ENCODE results near the gene TUBGCP3. TPM values are rescaled to one million over a fixed set of nuclear protein-coding genes. Genes with fewer than 3 reads are reported as not detected.
"Not testable (repeated sequence)": the region's sequence is repeated elsewhere in the genome, so short reads cannot be mapped to it uniquely, and the experiment has no call there.

The TUBGCP3 gene
- total and polyA plus RNA-seq, 2 donors (not counting 1 experiment from before 2014, with no cell fraction given) = 30.6 to 65.1 TPM

- H2AFZ ChIP-seq (ENCODE audit: insufficient read depth, low read depth, low read length, poor library complexity, severe bottlenecking); H3K9ac ChIP-seq (ENCODE audit: low read length); H3K27me3 Mint-ChIP-seq; H3K4me3 Mint-ChIP-seq; H3K27me3 ChIP-seq (replicated peaks in 1 of 4; ENCODE audit: control extremely low read depth in 1 of 4, control insufficient read depth in 3 of 4, insufficient read depth in 4 of 4, low read length in 3 of 4); H4K20me1 ChIP-seq (ENCODE audit: control insufficient read depth, insufficient read depth, low read length, poor library complexity, severe bottlenecking); H3K9me3 ChIP-seq (ENCODE audit: control extremely low read depth in 1 of 3, control insufficient read depth in 2 of 3, insufficient read depth in 1 of 3, low read length in 2 of 3); H3K27ac ChIP-seq (ENCODE audit: low read length in 2 of 2); CTCF ChIA-PET; H3K4me1 Mint-ChIP-seq; H3K4me3 ChIP-seq (ENCODE audit: control extremely low read depth in 1 of 5, extremely low read depth in 1 of 5, insufficient read depth in 1 of 5, low read depth in 2 of 5, low read length in 4 of 5); H3K4me1 ChIP-seq (ENCODE audit: control insufficient read depth in 2 of 2, insufficient read depth in 2 of 2, low read length in 2 of 2); H3K4me2 ChIP-seq (replicated peaks; ENCODE audit: low read depth, low read length, poor library complexity, severe bottlenecking); intact Hi-C loops (cut with micrococcal nuclease); H3K9me3 Mint-ChIP-seq (ENCODE audit: insufficient read depth); H3K79me2 ChIP-seq (ENCODE audit: control insufficient read depth, insufficient read depth, low read length); H3K27ac Mint-ChIP-seq; ATAC-seq (ENCODE audit: low read depth); DNase-seq; POLR2A ChIA-PET: not testable (repeated sequence)
- 100% methylated on average over 2 of the region's 5 CpGs for WGBS (ENCODE audit: insufficient coverage)
- H3K36me3 ChIP-seq (replicated peaks in 1 of 2; ENCODE audit: control extremely low read depth in 1 of 2, control insufficient read depth in 1 of 2, extremely low read depth in 1 of 2, insufficient read depth in 2 of 2, low read length in 1 of 2) = peaks cover 2 to 66% of the 10 kb centered on the region in 2 experiments
Measured at GRCh38 chr13:112548975-112549374, 39.0 kb downstream of the TUBGCP3 start.

- H3K9me3 Mint-ChIP-seq (ENCODE audit: insufficient read depth) = no peaks in the 10 kb centered on the region
- no peaks in the 10 kb centered on the region for H3K27me3 Mint-ChIP-seq
- H3K4me1 Mint-ChIP-seq = no peaks in the 10 kb centered on the region
- Histone ChIP-seq H3K9ac (ENCODE audit: low read length) (no peak overlapping the region), H3K4me3 (ENCODE audit: control extremely low read depth in 1 of 5, extremely low read depth in 1 of 5, insufficient read depth in 1 of 5, low read depth in 2 of 5, low read length in 4 of 5) (no peak overlapping the region), H3K4me1 (ENCODE audit: control insufficient read depth in 2 of 2, insufficient read depth in 2 of 2, low read length in 2 of 2) (no peaks in the 10 kb centered on the region), H3K4me2 (replicated peaks; ENCODE audit: low read depth, low read length, poor library complexity, severe bottlenecking) (no peak overlapping the region), H3K27ac (ENCODE audit: low read length in 2 of 2) (no peak overlapping the region), H3K9me3 (ENCODE audit: control extremely low read depth in 1 of 3, control insufficient read depth in 2 of 3, insufficient read depth in 1 of 3, low read length in 2 of 3) (no peaks in the 10 kb centered on the region), H3K27me3 (replicated peaks in 1 of 4; ENCODE audit: control extremely low read depth in 1 of 4, control insufficient read depth in 3 of 4, insufficient read depth in 4 of 4, low read length in 3 of 4) (no peaks in the 10 kb centered on the region), H2AFZ (ENCODE audit: insufficient read depth, low read depth, low read length, poor library complexity, severe bottlenecking) (no peak overlapping the region), H4K20me1 (ENCODE audit: control insufficient read depth, insufficient read depth, low read length, poor library complexity, severe bottlenecking) (no peaks in the 10 kb centered on the region), H3K79me2 (ENCODE audit: control insufficient read depth, insufficient read depth, low read length) (no peaks in the 10 kb centered on the region), H3K36me3 (replicated peaks in 1 of 2; ENCODE audit: control extremely low read depth in 1 of 2, control insufficient read depth in 1 of 2, extremely low read depth in 1 of 2, insufficient read depth in 2 of 2, low read length in 1 of 2) (peaks cover 0 to 38% of the 10 kb centered on the region in 2 experiments)
- H3K4me3 Mint-ChIP-seq = no peak overlapping the region
- no CpG with 5 or more reads among the region's 3 CpGs for WGBS (ENCODE audit: insufficient coverage)
- DNase-seq (no peak), ATAC-seq (ENCODE audit: low read depth) (no peak)
- no peak overlapping the region for H3K27ac Mint-ChIP-seq
- TF ChIP-seq EZH2 (IDR thresholded peaks at IDR 0.05; ENCODE audit: borderline replicate concordance, insufficient read depth, low read depth, low read length, poor library complexity, severe bottlenecking) = no peak
- TF ChIP-seq, protein P1, sequence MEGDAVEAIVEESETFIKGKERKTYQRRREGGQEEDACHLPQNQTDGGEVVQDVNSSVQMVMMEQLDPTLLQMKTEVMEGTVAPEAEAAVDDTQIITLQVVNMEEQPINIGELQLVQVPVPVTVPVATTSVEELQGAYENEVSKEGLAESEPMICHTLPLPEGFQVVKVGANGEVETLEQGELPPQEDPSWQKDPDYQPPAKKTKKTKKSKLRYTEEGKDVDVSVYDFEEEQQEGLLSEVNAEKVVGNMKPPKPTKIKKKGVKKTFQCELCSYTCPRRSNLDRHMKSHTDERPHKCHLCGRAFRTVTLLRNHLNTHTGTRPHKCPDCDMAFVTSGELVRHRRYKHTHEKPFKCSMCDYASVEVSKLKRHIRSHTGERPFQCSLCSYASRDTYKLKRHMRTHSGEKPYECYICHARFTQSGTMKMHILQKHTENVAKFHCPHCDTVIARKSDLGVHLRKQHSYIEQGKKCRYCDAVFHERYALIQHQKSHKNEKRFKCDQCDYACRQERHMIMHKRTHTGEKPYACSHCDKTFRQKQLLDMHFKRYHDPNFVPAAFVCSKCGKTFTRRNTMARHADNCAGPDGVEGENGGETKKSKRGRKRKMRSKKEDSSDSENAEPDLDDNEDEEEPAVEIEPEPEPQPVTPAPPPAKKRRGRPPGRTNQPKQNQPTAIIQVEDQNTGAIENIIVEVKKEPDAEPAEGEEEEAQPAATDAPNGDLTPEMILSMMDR (IDR thresholded peaks at IDR 0.05) = no peak
- intact Hi-C loops (cut with micrococcal nuclease) = no loop called here
- ChIA-PET CTCF (no interaction called here), POLR2A (no interaction called here)
Measured at GRCh38 chr13:112545856-112546255, 42.1 kb downstream of the TUBGCP3 start.

Measured in B cell (primary cell).